ENCODE data around the gene NKX6-1.

NKX6-1 gene

DNA sequence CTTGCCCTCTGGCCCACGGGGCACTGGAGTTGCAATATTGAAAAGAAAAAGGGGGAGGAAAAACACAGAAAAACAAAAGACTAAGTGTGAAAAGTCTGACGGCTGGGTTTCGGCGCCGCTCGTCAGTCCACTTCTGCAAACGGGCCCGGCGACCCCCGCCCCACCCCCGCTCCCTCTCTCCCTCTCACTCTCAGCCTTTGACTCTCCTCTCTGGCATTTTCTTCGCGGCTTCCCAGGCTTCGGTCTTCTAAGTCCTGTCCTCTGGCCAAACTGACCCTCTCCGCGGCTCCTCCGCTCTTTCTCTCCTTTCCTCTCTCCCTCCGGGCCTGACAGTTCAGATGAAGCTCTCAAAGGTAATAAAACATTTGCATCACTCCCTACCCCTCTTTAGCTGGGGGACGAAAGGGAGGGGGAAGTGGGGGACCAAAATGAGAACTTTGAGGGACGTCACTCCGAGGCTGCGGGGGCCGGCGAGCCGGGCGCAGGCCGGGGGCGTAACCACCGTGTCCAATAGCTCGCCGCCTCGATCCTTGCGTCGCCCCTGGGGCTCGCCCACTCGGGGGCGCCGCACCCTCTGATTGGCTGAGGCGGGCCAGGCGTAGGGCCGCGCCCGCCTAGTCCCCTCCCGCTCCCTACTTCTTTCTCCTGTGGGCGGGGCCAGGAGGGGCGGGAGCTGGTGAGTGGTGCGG, at the start of gene NKX6-1:
NKX6-1 (minus strand) TSS at position 358 of the 689 bp plus-strand sequence. CDS start 1,064 bp downstream, outside the sequence.
- no peak for DNase-seq

DNA sequence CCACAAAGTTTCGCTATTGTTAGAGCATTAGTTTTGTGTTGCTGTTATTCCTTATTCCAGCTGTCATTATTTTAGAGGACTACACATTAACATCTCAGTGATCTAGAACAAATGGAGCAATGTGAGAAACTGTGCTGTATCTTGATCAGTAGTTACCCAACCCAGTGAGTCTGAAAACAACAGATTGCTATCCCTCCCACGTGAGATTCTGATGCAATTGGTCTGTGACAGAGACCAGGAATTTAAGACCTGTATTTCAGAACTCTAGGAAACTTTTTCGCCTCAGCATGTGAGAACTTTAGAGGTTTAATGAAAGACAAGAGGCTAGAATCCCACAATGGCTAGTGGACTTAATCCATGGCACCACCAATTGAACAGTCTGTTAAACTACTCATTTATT, 48.1 kb upstream of the NKX6-1 start:
- DNase-seq, result no peak

DNA sequence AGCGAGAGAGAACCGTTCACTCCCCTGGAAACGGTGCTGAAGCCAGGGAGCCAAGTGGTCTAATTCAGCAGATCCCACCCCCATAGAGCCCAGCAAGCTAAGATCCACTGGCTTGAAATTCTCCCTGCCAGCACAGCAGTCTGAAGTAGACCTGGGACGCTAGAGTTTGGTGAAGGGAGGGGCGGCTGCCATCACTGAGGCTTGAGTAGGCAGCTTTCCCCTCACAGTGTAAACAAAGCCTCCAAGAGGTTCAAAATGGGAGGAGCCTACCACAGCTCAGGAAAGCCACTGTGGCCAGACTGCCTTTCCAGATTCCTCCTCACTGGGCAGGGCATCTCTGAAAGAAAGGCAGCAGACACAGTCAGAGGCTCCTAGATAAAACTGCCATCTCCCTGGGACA, 46.0 kb upstream of the NKX6-1 start:
- no peak for DNase-seq

- DNase-seq, result no peak
These were observed 36.8 kb upstream of the NKX6-1 start for GRCh38 chr4:84535901-84536300.

GRCh38 chr4:84531689-84532088, 32.6 kb upstream of the NKX6-1 start:
- DNase-seq, result no peak

DNA sequence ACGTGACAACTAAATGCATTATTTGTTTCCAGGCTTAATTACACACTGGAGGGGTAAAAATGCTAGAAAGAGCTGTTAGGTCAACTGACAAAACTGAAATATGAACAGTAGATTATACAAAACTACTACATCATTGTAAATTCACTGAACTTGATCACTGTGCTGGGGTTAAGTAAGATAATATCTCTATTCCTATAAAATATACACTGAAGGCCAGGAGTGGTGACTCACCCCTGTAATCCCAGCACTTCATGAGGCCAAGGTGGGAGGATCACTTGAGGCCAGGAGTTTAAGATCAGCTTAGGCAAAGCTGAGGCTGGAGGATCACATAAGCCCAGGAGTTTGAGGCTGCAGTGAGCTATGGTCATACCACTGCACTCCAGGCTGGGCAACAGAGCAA, 31.8 kb upstream of the NKX6-1 start:
- peak; percentile 1 for DNase-seq

GRCh38 chr4:84530454-84530853, 31.4 kb upstream of the NKX6-1 start:
- no peak for DNase-seq

- DNase-seq, result peak; percentile 9
These were observed 30.2 kb upstream of the NKX6-1 start for GRCh38 chr4:84529169-84529751.

- no peak for DNase-seq
These were observed 28.3 kb upstream of the NKX6-1 start for GRCh38 chr4:84527391-84527790.

DNA sequence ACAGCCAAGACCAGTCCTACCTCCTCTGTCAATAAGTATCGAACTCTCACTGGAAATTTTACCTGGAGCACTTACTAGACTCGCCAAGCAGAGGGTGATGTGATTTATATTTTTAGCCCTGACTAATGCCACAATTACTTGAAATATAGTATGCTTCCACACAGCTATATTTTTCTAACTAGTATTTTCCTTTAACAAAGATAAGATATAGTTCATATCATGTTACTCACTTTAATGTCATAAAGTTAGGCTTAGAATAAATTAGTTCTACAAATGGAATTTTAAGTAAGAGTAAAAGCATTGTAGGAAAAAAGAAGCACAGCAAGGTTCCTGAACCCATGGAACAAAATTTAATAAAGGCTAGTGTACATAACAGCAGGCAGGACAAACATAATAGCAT, 16.0 kb upstream of the NKX6-1 start:
- no peak for DNase-seq

DNA sequence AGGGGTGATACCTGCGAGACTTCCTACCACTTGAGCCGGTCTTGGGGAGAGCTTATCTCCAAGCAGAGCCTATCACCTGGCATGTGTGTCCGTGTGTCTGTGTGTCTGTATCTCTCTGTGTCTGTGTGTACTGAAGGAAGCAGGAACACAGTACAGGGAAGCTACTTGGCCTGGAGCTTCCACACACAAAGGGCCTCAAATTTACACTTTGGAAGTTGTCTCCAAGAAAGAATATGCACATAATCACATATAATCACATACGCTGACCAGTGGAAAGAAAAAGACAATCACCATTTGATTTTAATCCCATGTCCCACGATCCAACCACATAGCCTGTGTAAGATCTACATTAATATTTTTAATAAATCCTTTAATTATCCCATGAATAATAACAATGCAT, 13.2 kb upstream of the NKX6-1 start:
- DNase-seq, result no peak

DNA sequence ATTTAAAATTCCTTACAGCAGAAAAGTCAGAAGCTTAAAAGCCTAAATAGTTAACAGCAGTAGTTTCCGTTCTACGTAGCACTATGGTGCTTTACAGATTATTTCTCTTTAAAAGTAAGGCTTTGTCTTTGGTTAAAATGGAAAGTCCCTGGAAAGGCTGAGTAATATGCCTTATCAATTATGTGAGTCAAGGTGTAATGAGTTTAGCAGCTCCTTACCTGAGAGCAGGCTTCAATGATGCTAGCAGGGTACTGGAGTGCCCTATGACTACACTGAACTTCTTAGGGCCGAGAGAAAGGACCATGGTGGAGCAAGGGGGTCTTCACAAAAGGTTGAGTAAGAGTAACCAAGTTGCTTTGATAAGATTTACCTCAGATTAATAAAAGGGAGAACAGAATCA, 12.6 kb upstream of the NKX6-1 start:
- no peak for DNase-seq

GRCh38 chr4:84507941-84508340, 8.8 kb upstream of the NKX6-1 start:
- DNase-seq, result no peak

- DNase-seq, result no peak
These were observed 5.7 kb upstream of the NKX6-1 start for GRCh38 chr4:84504821-84505220.

DNA sequence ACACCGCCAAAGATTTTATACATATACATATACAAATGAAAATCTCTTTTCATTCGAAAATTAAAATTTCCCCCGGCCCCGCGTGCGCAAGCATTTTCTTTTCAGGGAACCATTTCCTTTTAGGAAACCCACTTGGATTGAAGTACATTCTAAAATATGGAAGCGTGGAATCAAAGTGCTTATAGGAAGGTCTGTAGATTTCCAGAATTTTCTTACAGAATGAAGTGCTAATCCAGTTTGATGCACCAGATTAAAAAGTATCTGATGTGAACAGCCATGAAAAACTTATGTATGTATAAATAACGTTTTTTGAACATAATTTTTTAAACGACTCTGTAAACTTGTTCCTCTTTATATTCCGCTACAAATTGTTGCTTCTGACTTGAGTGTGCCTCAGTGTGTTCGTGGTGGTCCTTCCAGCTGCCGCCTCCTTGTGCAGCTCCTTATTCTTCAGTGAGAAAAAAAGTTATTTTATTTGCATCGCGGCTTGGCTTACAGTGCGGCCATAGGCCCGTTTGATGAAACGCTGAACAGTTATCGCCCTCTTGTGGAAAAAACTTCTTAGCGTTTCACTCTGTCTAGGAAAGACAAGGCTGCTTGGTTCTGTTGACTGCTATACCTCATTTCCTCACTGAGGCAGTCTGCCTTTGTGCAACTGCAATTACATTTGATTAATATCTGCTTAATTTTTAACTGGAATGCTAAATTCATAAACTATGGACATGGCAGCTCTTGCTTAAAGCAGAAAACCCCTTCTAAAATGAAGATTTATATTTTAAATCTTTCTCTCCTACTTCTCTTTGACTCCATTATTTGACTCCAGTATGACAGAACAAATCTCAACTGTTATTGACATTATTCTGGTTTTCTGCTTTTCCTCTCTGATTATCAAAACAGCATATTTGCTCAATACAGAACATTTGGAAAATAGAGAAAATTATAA, 4.7 kb upstream of the NKX6-1 start:
- peak; percentile 53 for DNase-seq

DNA sequence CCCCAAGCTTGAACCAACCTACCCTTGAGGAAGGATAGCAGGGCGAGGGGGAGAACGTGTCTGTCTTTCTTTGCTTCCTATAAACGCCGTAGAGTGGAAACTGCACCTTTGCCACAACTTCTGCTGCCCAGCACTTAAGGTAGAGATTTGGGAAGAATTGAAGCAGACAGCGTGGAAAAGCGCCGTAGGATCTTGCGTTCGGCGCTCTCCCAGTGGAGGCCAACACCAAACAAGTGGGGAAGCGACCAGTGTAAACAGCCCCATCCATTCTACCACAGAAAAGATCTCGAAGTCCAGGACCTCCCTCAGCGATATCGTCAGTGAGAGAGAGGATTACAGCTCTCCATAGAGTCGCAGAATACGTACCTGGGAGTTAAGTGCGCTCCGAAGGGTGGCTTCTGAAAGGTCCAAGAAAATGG, 3.9 kb upstream of the NKX6-1 start:
- DNase-seq, result no peak

GRCh38 chr4:84502333-84502954, 3.4 kb upstream of the NKX6-1 start:
- DNase-seq, result no peak

GRCh38 chr4:84501721-84502267, 2.7 kb upstream of the NKX6-1 start:
- no peak for DNase-seq

DNA sequence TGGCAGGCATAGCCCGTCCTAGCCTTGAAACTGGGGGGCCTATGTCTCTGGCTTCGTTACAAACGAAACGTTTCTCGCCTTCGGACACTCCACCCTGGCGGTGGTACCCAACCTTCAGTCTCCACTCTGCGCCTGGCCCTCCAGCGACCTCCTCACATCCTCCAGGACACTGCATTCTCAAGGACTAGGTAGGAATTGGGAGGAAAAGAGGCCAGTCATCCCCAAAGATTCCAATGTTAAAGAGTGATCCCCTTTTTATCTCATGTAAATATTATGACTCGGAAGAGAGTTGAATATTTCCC, 2.1 kb upstream of the NKX6-1 start:
- no peak for DNase-seq

GRCh38 chr4:84500386-84501201, 1.5 kb upstream of the NKX6-1 start:
- no peak for DNase-seq

DNA sequence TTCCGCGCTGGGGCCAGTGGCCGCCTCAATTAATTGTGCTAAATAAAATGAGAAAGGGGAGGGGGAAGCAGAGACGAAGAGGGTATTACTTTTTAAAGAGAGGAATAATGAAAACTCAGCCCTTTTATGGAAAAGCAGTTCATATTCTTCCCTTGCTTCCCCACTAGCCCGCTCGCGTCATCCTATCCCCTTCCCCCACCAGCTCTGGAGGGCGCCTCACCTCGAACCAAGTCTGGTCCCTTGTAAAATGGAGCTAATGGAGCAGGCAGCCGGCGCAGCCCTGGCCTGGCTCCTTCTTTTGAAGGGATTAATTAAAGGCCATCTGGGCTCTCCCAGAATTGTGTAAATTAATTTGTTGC, 511 bp upstream of the NKX6-1 start:
- DNase-seq, result no peak

DNA sequence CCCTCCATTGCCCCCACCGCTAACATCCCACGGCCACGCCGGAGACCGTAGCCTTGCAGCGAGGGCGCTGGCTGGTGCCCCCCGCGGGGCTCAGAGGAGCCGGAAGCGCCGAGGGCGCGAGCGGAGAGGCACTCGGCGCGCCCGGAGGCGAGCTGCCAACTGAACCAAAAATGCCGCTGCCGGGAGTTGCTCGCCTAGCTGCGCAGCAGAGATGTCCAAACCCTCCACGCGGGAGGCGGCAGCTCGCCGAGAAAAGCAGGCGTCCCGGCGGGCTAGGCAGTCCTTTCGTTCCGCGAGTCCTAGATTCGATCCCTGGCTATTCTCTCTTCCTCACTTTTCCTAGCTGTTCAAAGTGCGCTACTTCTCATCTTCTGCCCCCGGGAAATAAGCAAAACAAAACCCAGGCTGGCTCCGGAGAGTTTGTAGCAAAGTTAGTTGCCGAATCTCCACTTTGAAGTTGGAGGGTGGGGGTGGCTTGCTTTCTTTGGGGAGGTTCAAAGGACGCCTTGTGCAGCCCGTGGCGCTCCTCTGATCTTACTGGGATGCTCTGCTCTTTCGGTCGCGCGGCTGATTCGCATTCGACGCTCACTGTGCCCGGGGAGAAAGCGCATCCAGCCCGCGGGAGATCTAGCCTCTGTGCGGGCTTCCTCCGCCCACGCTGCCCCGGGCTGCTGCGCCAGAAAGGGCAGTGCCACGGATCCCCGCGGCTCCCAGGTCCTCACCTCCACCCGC, 723 bp downstream of the NKX6-1 start:
- no peak for DNase-seq
